Activated CD4-positive, alpha-beta memory T cell treated with anti-CD3 and anti-CD28 coated beads, Interleukin-2, amount 10 ng/mL, durations not matched to agents 7 days and 5 days (primary cell): ENCODE data around the gene KCNJ6. TPM values are rescaled to one million over a fixed set of nuclear protein-coding genes. Genes with fewer than 3 reads are reported as not detected.
A peak's percentile ranks its signal among the peaks of the same experiment; 100 is the strongest.
"Not testable (repeated sequence)": the region's sequence is repeated elsewhere in the genome, so short reads cannot be mapped to it uniquely, and the experiment has no call there.

Experiments
- CTCF ChIA-PET: fragments of 350-600 bp; sonication (Branson Sonifier 250); formaldehyde crosslinking; loops from one replicate; lab custom pipeline; 2021; ENCODE audit warnings: antibody characterized with exemption, inconsistent platforms; lab: Charles Lee
- POLR2A ChIA-PET: fragments of 350-600 bp; sonication (Branson Sonifier 250); formaldehyde crosslinking; loops from one replicate; lab custom pipeline; 2021; ENCODE audit warnings: antibody characterized with exemption; lab: Charles Lee
- DNase-seq: peaks from one replicate; pipeline ENCODE4 v3.0.0-alpha.2; 2020
- H3K27ac Mint-ChIP-seq: one replicate; pipeline ENCODE4 v1.8.0; 2021; ENCODE audit warnings: mild to moderate bottlenecking, mixed read lengths
- H3K27me3 Mint-ChIP-seq: one replicate; pipeline ENCODE4 v1.8.0; 2021; ENCODE audit warnings: mixed read lengths
- H3K36me3 Mint-ChIP-seq: one replicate; pipeline ENCODE4 v1.8.0; 2021; ENCODE audit warnings: low read depth, mixed read lengths
- H3K4me1 Mint-ChIP-seq: one replicate; pipeline ENCODE4 v1.8.0; 2021; ENCODE audit warnings: mixed read lengths
- H3K4me3 Mint-ChIP-seq: one replicate; pipeline ENCODE4 v1.8.0; 2021; ENCODE audit warnings: mild to moderate bottlenecking, mixed read lengths
- H3K9me3 Mint-ChIP-seq: one replicate; pipeline ENCODE4 v1.8.0; 2021; ENCODE audit warnings: mixed read lengths
- total RNA-seq, 2 experiments: library from RNA; stranded (reverse); gene quantifications; one replicate each; pipeline ENCODE4 v1.2.3, GENCODE V29; 2021

The KCNJ6 gene
- total RNA-seq, 2 experiments from 2014 or later, result not detected

DNA sequence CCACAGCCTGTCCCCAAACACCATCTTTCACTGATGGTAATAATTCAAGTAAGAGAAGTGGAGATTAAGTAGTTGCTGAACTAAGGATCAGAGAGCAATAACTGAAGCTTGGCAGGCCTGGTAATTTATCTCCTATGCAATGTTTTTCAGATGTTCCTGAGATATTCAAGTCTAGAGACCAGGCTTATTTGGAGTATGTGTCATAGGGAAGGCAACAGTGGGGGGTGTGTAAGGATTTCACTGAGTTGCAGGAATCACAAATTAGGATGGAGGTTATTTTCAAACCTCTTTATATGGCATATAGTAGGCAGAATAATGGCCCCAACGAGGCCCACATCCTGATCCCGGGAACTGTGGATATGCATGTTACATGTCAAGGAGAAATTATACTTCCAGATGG lies 171.7 kb downstream of the KCNJ6 start:
- no peak for DNase-seq
- Mint-ChIP-seq H3K4me1 (no peaks in the 10 kb centered on the region), H3K36me3 (no peaks in the 10 kb centered on the region), H3K9me3 (no peaks in the 10 kb centered on the region), H3K27me3 (peaks cover under 1% of the 10 kb centered on the region), H3K27ac (no peak overlapping the region), H3K4me3 (no peak overlapping the region)
- ChIA-PET CTCF (no interaction called here), POLR2A (no interaction called here)

DNA sequence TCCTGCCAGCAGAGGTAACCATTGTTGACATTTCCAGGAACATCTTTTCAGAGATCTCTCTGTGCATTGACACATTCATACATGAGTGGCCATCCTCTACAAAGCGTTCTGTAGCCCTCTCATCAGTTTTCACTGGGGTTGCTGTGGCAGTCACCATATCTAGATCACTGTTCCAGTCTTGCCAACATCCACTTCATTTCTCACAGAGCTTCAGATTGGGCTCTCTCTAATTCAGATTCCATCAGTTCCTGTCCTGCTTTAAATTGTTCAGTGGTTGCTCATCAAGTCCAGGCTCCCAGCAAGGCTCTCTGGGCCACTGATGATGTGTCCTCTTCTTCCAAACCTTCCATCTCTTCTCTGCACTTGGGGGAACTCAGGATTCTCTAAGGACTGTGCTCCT lies 173.7 kb downstream of the KCNJ6 start:
- Mint-ChIP-seq H3K4me3 (no peak overlapping the region), H3K4me1 (no peaks in the 10 kb centered on the region), H3K36me3 (no peaks in the 10 kb centered on the region)

GRCh38 chr21:37742115-37742514 lies 174.1 kb downstream of the KCNJ6 start:
- no peak for DNase-seq
- Mint-ChIP-seq H3K4me1 (no peaks in the 10 kb centered on the region), H3K36me3 (no peaks in the 10 kb centered on the region), H3K4me3 (no peak overlapping the region), H3K9me3 (no peaks in the 10 kb centered on the region), H3K27ac (no peak overlapping the region), H3K27me3 (peaks cover 2% of the 10 kb centered on the region)
- POLR2A ChIA-PET, result no interaction called here
- CTCF ChIA-PET, result no interaction called here

More for the DNA sequence above, 173.7 kb downstream of the KCNJ6 start:
- Mint-ChIP-seq H3K9me3 (no peaks in the 10 kb centered on the region), H3K27ac (no peak overlapping the region), H3K27me3 (peaks cover 2% of the 10 kb centered on the region)
- CTCF ChIA-PET, result no interaction called here
- POLR2A ChIA-PET, result no interaction called here
- no peak for DNase-seq

GRCh38 chr21:37737996-37738395 lies 178.3 kb downstream of the KCNJ6 start:
- no peak for DNase-seq
- H3K36me3 Mint-ChIP-seq, result no peaks in the 10 kb centered on the region
- no peak overlapping the region for H3K27ac Mint-ChIP-seq
- no peaks in the 10 kb centered on the region for H3K9me3 Mint-ChIP-seq
- ChIA-PET POLR2A (no interaction called here), CTCF (no interaction called here)
- H3K27me3 Mint-ChIP-seq, result peaks cover 2% of the 10 kb centered on the region
- H3K4me1 Mint-ChIP-seq, result no peaks in the 10 kb centered on the region
- H3K4me3 Mint-ChIP-seq, result no peak overlapping the region

DNA sequence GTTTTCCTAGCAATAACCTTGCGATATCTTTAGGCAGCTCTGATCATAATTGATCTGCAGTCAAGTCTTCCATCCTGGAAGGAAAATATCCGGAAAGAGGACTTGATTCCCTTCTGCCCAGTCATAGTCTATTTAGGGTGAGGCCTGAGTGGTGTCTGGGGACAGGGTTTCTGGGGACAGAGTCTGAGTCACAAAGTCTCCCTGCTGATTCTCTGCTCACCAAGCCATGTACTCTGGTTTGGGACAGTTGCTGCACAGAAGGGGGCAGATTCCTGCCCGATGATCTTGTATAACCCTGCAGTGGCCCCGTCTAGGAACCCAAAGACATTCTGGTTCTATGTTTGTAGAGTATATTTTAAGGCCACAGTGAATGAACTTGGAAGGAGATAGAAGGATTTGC lies 178.8 kb downstream of the KCNJ6 start:
- Mint-ChIP-seq H3K9me3 (no peaks in the 10 kb centered on the region), H3K27ac (no peak overlapping the region), H3K36me3 (no peaks in the 10 kb centered on the region), H3K4me1 (no peaks in the 10 kb centered on the region), H3K4me3 (no peak overlapping the region), H3K27me3 (peaks cover 2% of the 10 kb centered on the region)
- POLR2A ChIA-PET, result no interaction called here
- DNase-seq, result no peak
- CTCF ChIA-PET, result no interaction called here

DNA sequence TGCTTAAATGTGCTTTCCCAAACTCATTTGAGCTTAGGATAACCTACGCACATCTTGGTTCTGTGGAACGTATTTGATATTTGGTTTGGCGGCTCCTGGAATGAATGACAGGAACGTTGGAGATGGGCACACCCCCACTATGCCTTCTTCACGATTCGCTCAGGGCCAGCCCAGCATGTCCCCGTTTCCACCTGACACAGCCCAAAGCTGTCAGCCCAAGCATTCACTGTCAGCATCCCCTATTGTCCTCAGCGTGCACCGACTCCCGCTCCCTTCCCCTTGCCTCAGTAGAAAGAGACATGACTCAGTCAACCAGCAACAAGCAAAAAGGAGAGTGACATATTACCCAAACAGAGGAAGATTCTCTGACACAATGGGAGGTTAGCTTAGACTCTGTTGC lies 181.4 kb downstream of the KCNJ6 start:
- Mint-ChIP-seq H3K27me3 (peaks cover 6% of the 10 kb centered on the region), H3K4me1 (no peaks in the 10 kb centered on the region), H3K4me3 (no peak overlapping the region), H3K27ac (no peak overlapping the region), H3K36me3 (no peaks in the 10 kb centered on the region), H3K9me3 (no peaks in the 10 kb centered on the region)
- CTCF ChIA-PET, result no interaction called here
- POLR2A ChIA-PET, result no interaction called here
- no peak for DNase-seq

DNA sequence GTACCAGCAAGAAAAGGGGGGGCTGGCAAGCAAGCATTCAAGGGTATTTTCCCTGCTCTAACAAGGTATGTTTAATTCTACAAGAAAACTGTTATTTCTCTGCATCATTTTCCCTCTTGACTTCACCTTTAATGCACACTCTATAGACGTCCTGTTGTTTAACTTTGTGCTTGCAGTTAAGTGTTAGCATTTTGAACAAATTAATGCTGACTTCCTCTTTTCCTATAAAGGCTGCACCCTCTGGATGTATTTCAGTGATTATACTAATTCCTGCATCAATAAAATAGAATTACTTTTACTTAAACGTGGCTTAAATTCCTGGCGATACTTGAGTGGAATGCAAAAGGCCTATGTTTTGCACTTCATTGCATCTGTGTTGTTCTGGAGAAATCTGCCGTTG lies 183.3 kb downstream of the KCNJ6 start:
- DNase-seq, result no peak
- no peak overlapping the region for H3K4me3 Mint-ChIP-seq
- H3K27ac Mint-ChIP-seq, result no peak overlapping the region
- no peaks in the 10 kb centered on the region for H3K9me3 Mint-ChIP-seq
- CTCF ChIA-PET, result no interaction called here
- no peaks in the 10 kb centered on the region for H3K36me3 Mint-ChIP-seq
- H3K4me1 Mint-ChIP-seq, result no peaks in the 10 kb centered on the region
- H3K27me3 Mint-ChIP-seq, result peaks cover 4% of the 10 kb centered on the region
- POLR2A ChIA-PET, result no interaction called here

DNA sequence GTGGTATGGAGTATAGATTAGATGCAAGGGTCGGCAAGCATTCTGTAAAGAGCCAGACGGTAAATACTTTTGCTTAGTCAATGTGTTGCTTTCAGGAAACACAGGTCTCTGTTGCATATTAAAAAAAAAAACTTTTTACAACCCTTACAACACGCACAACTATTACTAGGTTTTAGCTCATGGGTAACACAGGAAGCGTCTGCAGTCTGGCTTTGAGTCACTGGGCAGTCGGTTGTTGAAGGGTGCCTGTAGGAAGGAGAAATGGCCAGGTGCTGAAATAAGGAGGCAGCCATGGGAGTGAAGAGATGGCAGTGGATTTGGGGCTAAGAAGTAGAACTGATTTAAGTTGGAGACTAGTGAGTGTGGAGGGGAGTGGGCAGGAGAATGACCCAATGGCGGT lies 192.1 kb downstream of the KCNJ6 start:
- CTCF ChIA-PET, result no interaction called here
- Mint-ChIP-seq H3K4me1 (no peaks in the 10 kb centered on the region), H3K27ac (no peak overlapping the region), H3K9me3 (no peaks in the 10 kb centered on the region), H3K4me3 (no peak overlapping the region), H3K27me3 (no peaks in the 10 kb centered on the region), H3K36me3 (no peaks in the 10 kb centered on the region)
- no peak for DNase-seq
- POLR2A ChIA-PET, result no interaction called here

DNA sequence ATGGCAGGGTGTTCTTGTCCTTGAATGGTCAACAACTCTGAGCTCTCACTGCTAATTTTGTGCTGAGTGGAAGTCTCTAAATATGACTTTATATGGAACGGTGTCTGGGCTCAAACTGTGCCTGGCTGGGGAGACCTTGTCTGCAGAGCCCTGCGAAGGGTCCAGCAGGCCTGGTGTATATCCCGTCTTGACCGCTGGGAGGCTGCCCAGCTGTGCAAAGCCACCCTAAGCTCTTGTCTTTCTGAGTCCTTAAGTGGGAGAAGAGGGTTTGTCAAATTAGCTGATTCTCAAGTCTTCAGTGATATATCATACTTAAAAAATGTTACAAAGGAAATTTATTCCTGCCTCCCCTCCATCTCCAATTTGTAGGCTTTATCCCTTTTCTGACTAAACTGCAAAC lies 198.7 kb downstream of the KCNJ6 start:
- no peaks in the 10 kb centered on the region for H3K27me3 Mint-ChIP-seq
- no peaks in the 10 kb centered on the region for H3K36me3 Mint-ChIP-seq
- DNase-seq, result no peak
- ChIA-PET CTCF (no interaction called here), POLR2A (no interaction called here)
- H3K4me1 Mint-ChIP-seq, result no peaks in the 10 kb centered on the region
- H3K27ac Mint-ChIP-seq, result no peak overlapping the region
- no peak overlapping the region for H3K4me3 Mint-ChIP-seq
- no peaks in the 10 kb centered on the region for H3K9me3 Mint-ChIP-seq

- H3K4me3 Mint-ChIP-seq, H3K27me3 Mint-ChIP-seq, H3K4me1 Mint-ChIP-seq, H3K36me3 Mint-ChIP-seq, DNase-seq, H3K9me3 Mint-ChIP-seq, POLR2A ChIA-PET, H3K27ac Mint-ChIP-seq: not testable (repeated sequence)
- CTCF ChIA-PET, result interaction anchor here (0.9 to 1.9 kb wide), 8 partner anchors 10 to 417 kb away, joined by 3 to 10 read pairs (median 4); no protein-coding TSS in a partner anchor
These were observed 203.7 kb downstream of the KCNJ6 start for GRCh38 chr21:37712569-37712934.

DNA sequence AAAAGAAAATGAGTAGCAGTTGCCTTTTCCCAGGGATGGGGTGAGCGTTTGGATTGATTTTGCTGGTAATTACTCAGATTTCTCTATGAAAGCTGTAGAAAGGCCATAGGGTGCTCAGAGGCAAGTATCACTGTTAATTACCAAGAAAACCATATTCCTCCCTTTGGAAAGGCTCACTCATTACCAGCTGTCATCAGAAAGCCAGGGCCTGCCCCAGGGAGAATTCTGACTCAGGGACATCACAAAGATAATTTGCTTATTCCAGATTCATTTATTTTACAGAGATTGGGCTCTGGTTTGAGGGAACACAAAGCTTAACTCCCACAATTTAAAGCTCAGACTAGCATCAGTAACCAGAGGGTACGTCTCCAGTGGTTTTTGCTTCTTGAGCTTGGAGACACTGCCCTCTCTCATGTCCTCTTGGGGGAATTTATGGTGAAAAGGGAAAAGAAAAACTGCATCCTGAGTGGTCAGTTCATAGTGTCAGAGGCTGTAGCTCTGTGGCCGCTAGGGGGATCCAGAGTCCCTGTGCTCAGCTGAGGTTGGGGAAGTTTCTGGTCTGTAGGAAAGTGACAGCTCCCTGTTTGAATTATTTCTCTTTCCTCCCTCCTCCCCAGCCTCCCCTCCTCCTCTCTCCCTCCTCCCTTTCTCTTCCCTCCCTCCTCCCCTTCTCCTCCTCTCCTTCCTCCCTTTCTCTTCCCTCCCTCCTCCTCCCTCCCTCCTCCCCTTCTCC lies 204.3 kb downstream of the KCNJ6 start:
- H3K27me3 Mint-ChIP-seq, result peaks cover 5% of the 10 kb centered on the region
- H3K4me3 Mint-ChIP-seq, result no peak overlapping the region
- no peaks in the 10 kb centered on the region for H3K9me3 Mint-ChIP-seq
- H3K36me3 Mint-ChIP-seq, result no peaks in the 10 kb centered on the region
- H3K4me1 Mint-ChIP-seq, result no peaks in the 10 kb centered on the region
- ChIA-PET POLR2A (no interaction called here), CTCF (interaction anchor here (0.9 to 1.9 kb wide), 8 partner anchors 10 to 418 kb away, joined by 3 to 10 read pairs (median 4); no protein-coding TSS in a partner anchor)
- no peak overlapping the region for H3K27ac Mint-ChIP-seq
- peak; percentile 36 for DNase-seq

GRCh38 chr21:37711286-37711829 lies 204.9 kb downstream of the KCNJ6 start:
- Mint-ChIP-seq H3K27me3 (peaks cover 5% of the 10 kb centered on the region), H3K36me3 (no peaks in the 10 kb centered on the region), H3K4me3 (no peak overlapping the region), H3K27ac (no peak overlapping the region), H3K4me1 (no peaks in the 10 kb centered on the region), H3K9me3 (no peaks in the 10 kb centered on the region)
- no peak for DNase-seq
- ChIA-PET POLR2A (no interaction called here), CTCF (interaction anchor here (1.6 to 1.9 kb wide), 4 partner anchors 11 to 415 kb away, joined by 4 to 10 read pairs (median 6); no protein-coding TSS in a partner anchor)

- no peak for DNase-seq
- no peaks in the 10 kb centered on the region for H3K4me1 Mint-ChIP-seq
- CTCF ChIA-PET, result interaction anchor here (1.6 to 1.9 kb wide), 3 partner anchors 10 to 416 kb away, joined by 4 to 10 read pairs (median 7); no protein-coding TSS in a partner anchor
- no peaks in the 10 kb centered on the region for H3K9me3 Mint-ChIP-seq
- POLR2A ChIA-PET, result no interaction called here
- no peaks in the 10 kb centered on the region for H3K36me3 Mint-ChIP-seq
- peaks cover 5% of the 10 kb centered on the region for H3K27me3 Mint-ChIP-seq
- no peak overlapping the region for H3K27ac Mint-ChIP-seq
- no peak overlapping the region for H3K4me3 Mint-ChIP-seq
These were observed 205.5 kb downstream of the KCNJ6 start for GRCh38 chr21:37710546-37711285.
